Pulmonary artery endothelial cell (primary cell): ENCODE results near the gene ZMYM4. TPM values are rescaled to one million over a fixed set of nuclear protein-coding genes. Genes with fewer than 3 reads are reported as not detected.
"Not testable (repeated sequence)": the region's sequence is repeated elsewhere in the genome, so short reads cannot be mapped to it uniquely, and the experiment has no call there.

Source experiments
- DNase-seq: peaks from one replicate; pipeline ENCODE4 v3.0.0-alpha.2; 2011; ENCODE audit warnings: low read depth, low spot score
- total RNA-seq: library from RNA; depleted of rRNA; stranded (reverse); fragments of >200 nt; gene quantifications from 2 replicates; pipeline ENCODE4 v1.2.3, GENCODE V29; 2014

Gene ZMYM4
- total RNA-seq = 37.2 and 37.9 TPM in 2 replicates

DNA sequence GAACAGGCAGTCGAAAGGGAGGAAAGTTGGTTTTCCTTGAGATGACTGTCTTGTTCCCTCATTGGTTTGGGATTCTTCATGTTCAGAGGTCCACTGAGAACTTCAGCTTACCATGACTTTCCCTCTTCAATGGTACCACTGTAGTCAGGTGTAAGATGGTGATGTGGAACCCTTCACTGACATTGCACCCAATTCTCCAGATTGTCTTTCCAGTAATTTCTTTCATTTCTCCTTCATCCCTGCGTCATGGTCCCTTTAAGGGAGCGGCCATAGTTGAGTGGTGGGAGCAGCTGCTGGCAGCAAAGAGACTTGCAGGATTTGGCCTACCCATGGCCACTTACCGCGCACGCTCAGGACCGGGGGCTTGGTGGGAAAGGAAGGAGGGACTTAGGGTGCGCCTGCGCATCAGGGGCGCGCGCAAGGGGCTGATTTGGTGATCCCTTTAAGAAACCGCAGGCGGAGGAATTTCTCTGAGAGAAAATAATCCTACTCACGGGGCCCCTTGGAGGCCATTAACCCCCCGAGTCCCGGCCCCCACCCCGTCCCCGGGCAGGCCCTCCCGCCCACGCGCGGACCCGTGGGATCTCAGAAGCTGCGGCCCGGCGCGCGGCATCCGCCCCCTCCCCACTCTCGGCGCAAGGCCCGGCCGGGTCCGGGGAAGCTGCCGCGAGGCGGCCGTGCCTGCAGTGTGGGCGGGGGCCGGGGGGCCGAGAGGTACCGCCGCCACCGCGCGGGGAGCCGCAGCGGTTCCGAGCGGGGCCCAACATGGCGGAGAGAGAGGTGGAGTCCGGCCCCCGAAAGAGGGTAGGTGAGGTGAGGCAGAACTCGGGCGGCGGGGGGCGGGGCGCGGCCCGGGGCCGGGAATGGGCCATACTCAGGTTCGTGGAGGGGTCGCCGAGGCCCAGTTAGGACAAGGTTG lies at the start of gene ZMYM4:
Gene ZMYM4 (plus strand): TSS at position 428 of the 919 bp plus-strand sequence. CDS start 338 bp downstream, at position 766.
- peak; percentile 98 for DNase-seq

DNA sequence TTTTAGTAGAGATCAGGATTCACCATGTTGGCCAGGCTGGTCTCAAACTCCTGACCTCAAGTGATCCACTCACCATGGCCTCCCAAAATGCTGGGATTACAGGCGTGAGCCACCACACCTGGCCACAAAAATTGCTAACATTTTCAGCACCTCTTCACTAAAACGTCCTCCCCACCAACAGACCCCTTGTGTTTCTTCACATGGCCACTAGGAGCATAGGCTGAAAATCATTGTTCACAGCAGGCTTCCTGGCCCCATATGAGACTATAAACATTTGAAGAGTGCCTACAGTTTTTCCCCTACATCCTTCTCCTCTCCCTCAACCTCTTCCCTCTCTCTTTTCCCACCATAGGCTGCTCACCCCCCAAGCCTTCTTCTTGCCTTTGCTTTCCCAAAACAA lies 47.5 kb upstream of the ZMYM4 start:
- DNase-seq = no peak

DNA sequence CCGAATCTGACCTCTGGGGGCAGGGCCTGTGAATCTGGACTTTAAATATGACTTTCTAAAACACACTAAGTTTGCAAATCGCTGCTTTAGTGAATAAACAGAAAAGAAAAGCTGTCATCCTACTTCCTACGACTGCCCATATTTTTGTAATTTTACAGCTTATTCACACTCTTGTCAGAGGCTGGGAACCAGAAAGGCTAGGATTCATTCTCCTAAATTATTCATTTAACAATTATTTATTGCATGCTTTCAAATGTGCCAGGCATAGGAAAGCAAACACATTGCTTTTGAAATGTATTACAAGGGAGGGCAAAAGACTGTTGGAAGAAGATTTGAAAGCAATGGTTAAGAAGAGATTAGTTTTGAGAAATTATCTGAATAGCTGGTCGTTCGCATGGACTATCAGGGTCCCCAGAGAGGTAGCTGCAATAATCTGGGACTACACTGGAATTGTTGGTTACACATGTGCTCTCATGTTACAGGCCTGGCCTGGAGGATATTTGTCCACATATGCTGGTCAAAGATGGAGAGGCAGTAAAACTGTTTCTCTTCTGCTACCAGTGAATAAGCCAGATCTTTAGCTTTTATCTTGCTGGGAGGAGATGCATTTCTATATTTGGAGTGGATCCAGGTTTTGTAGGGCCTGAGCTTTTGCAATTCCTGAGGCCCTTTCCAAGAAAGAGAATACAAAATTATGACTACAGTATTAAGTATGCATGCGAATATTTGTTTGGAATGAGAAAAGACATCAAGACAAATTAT lies 46.0 kb upstream of the ZMYM4 start:
- DNase-seq = no peak

DNA sequence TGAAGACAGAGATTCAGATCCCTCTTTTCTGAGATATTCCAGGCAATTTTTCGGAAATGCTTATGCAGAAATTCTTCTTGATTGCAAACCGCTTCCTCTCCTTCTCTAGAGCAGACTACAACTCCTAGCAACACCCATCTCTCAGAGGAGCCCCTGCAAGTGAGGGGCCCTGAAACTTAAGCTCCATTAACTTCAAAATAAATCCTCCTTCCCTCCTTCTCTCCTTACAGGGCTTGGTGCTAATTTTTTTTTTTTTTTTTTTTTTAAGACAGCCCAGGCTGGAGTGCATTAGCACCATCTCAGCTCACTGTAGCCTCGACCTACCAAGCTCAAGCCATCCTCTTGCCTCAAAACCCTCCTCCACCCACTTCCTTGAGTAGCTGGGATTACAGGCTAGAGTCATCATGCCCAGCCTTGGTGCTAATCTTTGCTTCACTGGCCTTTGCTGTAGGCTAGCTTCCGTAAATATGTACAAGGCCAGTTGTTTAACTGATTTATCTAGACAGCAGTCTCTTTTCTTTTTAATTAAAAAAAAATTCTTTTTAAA lies 45.4 kb upstream of the ZMYM4 start:
- DNase-seq = no peak

DNA sequence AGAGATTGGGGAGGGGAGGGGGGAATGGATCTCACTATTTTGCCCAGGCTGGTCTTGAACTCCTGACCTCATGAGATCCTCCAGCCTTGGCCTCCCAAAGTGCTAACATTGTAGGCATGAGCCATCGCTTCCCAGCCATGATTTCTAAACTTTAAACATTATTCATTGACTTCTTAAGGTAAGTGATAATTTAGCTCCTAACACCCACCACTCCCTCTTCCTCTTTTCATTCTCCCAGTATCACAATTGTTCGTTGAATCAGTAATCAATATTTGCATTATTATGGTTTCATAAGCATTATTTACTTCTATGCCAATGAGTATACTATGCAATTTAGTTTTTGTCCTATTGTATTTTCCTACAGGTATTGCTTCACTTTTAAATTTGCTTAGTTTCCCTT lies 42.0 kb upstream of the ZMYM4 start:
- DNase-seq = no peak

DNA sequence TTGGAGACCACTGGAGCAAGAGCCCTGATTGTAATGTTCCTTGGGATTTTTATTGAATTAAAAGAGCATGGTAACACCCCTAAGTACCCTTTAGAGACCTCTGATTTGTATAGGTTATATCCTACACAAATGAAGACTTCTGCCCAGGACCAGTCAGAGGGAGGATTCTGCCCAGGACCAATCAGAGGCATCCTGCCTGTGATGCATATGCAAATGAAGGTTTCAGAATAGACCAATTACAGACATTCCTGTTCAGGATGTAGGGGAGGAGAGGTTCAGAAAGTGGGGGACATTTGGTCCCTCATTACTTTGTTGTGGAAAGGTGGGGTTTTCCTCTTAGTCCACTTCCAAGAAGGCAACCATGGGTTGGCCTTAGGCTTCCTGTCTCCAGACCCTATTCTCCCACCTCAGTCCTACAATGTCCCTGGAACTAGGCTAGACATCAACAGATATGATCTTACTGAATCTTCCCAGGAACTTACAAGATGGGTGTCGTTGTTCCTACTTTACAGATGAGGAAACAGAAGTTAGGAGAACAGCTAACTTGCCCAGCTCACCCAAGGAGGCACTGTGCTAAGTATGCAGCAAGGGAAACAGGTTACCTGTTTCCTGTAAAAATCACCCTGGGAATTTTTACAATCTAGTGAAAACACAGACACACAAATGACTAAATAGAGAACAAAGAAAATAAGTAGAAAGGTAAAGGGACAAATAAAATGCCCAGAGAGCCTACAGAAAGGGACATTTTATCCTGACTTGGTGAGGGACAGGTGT lies 38.7 kb upstream of the ZMYM4 start:
- no peak for DNase-seq

DNA sequence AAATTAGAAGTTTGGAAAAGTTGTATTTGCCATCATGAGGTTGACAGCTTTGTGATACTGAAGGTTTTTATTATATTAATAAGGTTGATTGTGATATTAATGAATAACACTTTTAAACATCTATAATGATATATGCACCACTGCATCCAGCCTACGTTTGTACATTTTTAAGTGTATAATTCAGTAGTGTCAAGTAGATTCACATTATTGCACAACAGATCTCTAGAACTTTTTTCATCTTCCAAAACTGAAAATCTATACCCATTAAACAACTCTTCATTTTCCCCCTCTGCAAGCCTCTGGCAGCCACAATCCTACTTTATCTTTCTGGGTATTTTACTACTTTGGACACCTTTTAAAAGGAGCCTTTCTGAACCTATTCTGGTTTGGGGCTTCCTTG lies 37.2 kb upstream of the ZMYM4 start:
- no peak for DNase-seq

DNA sequence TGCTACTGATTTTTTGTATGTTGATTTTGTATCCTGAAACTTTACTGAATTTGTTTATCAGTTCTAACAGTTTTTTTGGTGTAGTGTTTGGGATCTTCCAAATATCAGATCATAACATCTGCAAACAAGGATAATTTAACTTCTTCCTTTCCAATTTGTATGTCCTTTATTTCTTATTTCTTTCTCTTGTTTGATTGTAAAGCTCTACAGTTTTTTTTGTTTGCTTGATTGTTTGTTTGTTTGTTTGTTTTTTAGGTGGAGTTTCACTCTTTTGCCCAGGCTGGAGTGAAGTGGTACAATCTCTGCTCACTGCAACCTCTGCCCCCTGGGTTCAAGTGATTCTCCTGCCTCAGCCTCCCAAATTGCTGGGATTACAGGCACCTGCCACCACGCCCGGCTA lies 31.7 kb upstream of the ZMYM4 start:
- DNase-seq = not testable (repeated sequence)

DNA sequence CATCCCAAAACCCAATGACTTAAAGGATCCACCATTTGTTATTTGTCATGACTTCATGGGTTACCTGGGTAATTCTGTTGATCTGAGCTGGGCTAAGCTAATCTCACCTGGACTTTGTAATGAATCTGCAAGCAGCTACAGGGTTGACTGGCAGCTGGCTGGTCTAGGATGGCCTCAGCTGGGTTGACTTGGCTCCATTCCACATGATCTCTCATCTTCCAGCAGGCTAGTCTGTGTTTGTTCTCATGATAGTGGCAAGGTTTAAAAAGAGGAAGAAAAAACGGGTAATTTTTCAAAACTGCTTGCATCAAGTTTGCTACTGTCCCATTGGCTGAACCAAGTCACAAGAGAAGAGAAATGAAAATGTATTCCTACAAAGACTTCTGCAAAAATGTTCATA lies 24.8 kb upstream of the ZMYM4 start:
- no peak for DNase-seq

DNA sequence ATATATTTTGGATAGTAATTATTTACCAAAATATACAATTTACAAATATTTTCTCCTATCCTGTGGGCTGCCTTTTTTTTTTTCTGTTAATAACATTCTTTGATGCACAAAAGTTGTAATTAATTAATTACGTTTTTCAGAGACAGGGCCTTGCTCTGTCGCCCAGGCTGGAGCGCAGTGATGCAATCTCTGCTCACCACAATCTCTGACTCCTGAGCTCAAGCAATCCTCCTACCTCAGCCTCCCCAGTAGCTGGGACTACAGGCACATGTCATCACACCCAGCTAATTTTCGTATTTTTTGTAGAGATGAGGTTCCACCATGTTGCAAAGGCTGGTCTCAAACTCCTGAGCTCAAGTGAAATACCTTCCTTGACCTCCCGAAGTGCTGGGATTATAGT lies 21.3 kb upstream of the ZMYM4 start:
- DNase-seq = no peak

DNA sequence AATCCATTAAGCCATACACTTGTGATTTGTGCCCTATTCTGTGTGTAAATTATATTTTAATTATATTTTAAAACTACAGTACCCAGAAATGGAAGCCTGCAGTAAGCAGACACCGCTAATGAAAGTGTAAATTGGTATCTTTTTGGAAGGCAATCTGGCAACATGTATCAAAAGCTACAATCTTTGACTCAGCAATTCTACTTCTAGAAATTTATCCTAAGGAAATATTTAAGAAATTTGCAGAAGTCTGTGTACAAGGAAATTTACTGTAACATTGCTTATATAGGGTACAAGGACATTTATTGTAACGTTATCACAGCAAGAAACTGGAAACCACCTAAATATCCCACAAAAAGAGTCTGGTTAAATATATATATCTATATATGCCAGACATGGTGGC lies 14.6 kb upstream of the ZMYM4 start:
- DNase-seq = no peak

DNA sequence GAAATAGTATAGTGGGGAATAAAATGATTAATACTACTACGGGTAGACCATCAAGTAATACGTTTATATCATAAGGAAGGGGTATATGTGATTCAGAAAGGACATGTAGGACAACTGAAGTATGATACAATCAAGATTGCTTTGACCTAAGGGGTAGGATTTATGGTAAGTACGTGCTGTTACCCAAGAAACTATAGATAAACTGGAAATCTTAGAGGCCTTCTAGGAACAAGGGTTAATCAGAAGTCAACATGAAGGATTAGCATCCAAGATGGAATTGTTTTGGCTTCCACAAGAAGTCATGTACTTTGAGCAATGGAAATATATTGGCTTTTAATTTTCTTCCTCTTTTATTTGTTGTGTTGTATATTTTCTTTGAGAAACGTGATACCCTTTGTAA lies 13.2 kb upstream of the ZMYM4 start:
- no peak for DNase-seq

DNA sequence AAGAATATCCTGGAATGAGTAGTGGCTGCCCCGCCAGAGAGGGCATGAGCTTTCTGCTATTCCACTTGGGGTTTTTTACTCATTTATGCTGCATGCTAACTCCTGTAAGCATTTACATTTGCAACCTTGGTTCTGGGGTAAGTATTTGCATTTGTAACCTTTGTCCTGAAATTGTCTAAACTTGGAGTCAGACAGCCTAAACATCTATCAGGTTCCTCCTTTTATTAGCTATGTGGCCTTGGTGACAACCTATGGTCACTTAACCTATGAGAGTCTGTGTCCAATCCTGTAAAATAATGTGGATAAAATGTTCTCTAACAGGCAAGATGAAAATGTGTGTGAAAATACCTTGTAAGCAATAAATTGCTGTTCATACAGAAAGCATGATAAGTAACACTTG lies 8.9 kb upstream of the ZMYM4 start:
- no peak for DNase-seq

DNA sequence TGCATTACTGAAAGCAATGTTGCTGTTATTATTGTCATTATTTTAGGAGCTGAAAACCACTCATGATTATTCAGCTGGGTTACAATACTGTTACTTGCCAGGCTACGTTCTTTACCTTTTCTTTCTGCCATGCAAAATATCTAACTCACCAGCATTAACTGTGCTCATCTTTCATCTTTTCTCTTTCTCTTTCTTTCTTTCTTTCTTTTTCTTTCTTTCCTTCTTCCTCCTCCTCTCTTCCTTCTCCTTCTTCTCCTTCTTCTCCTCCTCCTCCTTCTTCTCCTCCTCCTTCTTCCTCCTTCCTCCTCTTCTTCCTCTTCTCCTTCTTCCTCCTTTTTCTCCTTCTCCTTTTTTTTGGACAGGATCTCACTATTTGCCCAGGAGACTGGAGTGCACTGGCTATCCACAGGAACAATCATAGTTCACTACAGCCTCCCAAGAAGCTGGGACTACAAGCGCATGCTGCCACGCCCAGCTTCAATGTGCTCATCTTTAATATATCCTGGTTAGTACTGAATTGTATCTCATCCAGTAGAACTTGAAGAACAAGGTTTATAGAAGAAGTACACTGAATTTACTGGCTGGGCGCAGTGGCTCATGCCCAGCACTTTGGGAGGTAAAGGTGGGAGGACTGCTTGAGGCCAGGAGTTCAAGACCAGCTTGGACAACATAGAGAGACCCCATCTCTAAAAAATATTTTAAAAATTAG lies 6.9 kb upstream of the ZMYM4 start:
- no peak for DNase-seq

DNA sequence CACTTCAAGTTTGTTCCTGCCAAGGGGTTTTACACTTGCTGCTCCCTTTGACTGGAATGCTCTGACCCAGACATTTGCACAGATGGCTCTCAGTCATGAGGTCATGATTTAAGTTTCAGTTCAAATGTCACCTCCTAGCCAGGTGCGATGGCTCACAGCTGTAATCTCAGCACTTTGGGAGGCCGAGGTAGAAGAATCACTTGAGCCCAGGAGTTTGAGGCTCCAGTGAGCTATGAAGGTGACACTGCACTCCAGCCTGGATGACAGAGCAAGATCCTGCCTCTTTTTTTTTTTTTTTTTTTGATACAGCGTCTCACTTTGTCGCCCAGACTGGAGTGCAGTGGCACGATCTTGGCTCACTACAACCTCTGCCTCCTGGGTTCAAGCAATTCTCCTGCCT lies 4.5 kb upstream of the ZMYM4 start:
- no peak for DNase-seq

DNA sequence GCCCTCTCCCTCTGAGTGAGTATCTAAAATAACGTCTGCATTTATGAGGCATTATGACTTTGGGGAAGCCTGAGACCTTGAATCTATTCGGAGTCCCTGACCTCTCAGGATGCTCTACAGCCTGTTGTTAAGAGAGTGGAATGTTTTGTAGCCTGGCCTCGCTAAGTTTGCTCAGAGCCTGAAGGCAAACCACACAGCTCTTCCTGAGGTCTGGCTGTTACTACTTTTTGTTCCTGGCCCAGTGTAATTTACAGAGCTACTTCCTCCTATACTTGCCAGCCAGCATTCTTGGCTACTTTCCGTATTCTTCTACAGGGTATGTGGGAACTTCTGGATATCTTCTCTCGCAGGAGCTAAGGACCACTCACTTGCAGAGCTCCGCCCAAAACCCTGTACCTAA lies 3.6 kb upstream of the ZMYM4 start:
- no peak for DNase-seq

DNA sequence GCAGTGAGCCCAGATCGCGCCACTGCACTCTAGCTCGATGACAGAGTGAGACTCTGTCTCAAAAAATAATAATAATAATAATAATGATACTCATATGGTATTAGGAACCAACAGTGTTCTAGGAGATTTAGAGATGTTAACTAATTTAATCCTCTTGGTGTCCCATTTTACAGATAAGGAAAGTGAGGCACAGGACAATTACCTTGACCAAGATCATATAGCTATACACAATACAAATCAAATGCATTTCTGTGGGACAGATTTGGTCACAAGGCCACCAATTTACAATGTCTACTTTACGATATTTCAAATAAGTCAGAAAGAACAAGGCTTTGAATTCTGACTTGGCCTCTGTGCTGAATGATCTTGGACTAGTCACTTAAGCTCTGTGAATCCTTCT lies 2.2 kb upstream of the ZMYM4 start:
- DNase-seq = no peak

DNA sequence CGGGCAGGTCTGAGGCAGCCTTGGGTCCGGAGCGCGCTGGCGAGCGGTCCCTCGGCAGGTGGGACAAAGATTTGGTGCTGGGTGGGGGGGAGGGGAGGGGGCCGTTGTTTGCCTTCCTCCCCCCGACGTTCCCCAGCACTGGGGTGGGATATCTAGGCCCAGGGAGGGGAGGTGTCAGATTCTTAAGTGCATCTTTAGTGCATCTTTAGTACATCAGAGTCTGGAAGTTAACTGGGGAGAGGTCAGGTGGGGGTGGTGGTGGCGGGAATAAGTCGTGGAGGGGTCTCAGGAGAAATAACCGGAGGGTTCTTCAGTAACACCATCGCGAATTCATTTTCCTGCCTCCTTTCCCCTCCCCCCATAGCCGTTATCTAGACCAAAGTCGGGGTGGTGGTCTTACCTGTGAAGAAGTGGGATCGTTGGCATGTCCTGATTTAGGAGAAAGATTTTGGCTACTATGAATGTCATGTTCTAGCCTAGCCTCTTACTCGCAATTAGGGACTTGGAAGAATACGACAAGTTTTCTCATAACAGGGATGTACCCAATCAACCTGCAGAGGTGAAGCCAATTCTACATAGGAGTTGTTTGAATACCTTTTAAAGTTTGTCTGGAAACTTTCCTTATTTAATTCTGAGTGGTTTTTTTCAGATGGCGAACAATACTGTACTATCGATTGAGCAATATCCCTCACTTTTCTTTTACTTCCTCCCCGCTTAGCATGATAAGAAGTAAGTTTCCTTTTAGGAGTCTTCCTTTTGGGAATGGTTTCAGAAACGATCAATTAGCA lies 886 bp downstream of the ZMYM4 start:
- no peak for DNase-seq

DNA sequence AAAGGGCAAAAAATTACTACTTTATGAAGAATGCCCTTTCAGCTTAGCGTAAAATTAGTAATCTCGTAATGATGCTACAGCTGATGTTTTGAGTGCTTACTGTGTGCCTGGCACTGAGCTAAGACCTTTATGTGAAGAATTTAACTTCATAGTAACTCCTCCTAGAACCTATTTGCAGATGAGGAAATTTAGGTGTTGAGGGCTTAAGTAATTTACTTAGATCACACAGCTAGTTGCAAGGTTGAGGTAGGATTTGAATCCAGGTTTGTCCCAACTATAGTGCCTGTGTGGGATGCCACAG lies 1.4 kb downstream of the ZMYM4 start:
- no peak for DNase-seq

DNA sequence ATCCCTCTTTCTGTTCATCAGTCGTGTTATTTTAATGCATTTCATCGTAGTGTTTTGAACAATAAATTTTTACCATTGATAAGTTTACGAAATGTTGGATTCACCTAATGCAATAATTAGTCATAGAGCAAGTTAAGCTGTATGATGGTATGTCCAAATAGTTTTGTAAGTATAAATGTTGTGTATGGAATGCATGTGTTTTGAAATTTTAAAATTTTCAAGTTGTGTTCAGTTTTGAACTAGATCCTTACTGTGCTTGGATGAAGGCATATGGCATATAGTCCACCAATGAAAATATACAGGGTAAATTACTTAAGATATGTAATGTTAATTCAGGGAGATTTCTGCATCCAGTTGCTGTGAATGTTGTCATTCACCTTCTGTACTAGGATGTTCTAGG lies 2.3 kb downstream of the ZMYM4 start:
- DNase-seq = no peak
